SU-DHL-6 (cell line): ENCODE measurements around the gene CHD3.

Experiments
- H2AFZ ChIP-seq: fragments of 200-600 bp; sonication (generic); 2 replicates; pipeline ENCODE4 v1.6.1; 2014; ENCODE audit warnings: low read depth, mild to moderate bottlenecking, moderate library complexity, mixed read lengths, antibody characterized with exemption, low read length; ENCODE audit not compliant: severe bottlenecking
- H3F3A ChIP-seq: fragments of 200-600 bp; shearing (Covaris generic); 2 replicates; pipeline ENCODE4 v1.6.0; 2016; ENCODE audit warnings: antibody characterized with exemption, mild to moderate bottlenecking; ENCODE audit not compliant: insufficient read depth
- H3K27ac ChIP-seq: fragments of 200-600 bp; sonication (generic); 2 replicates; pipeline ENCODE4 v1.5.1; 2016; ENCODE audit warnings: low read depth, mild to moderate bottlenecking, low read length, moderate library complexity, mixed read lengths
- H3K27me3 ChIP-seq: fragments of 200-600 bp; sonication (generic), shearing (Covaris generic); 2 replicates; pipeline ENCODE4 v1.6.0; 2014; ENCODE audit warnings: mild to moderate bottlenecking, low read length
- H3K36me3 ChIP-seq: fragments of 200-600 bp; sonication (generic); 2 replicates; pipeline ENCODE4 v1.6.1; 2014; ENCODE audit warnings: mild to moderate bottlenecking, low read length, mixed read lengths
- H3K4me2 ChIP-seq: fragments of 300-600, 200-600 bp; shearing (Covaris generic), sonication (generic); 2 replicates; pipeline ENCODE4 v1.6.0; 2014; ENCODE audit warnings: low read length, low read depth, mild to moderate bottlenecking; ENCODE audit not compliant: poor library complexity, severe bottlenecking
- H3K4me3 ChIP-seq: fragments of 200-600 bp; sonication (generic); 2 replicates; pipeline ENCODE4 v1.5.1; 2014; ENCODE audit warnings: antibody characterized with exemption, low read length, mild to moderate bottlenecking, mixed read lengths; ENCODE audit not compliant: insufficient read depth, poor library complexity, severe bottlenecking
- H3K79me2 ChIP-seq: fragments of 200-600 bp; sonication (generic); 2 replicates; pipeline ENCODE4 v1.6.1; 2014; ENCODE audit warnings: mild to moderate bottlenecking, low read length, moderate library complexity; ENCODE audit not compliant: insufficient read depth
- H3K9ac ChIP-seq: fragments of 200-600 bp; sonication (generic); 2 replicates; pipeline ENCODE4 v1.7.0; 2014; ENCODE audit warnings: mild to moderate bottlenecking, low read length
- H3K9me2 ChIP-seq: fragments of 200-600 bp; sonication (generic); replicated peaks from 2 replicates; pipeline ENCODE4 v1.6.1; 2014; ENCODE audit warnings: low read length; ENCODE audit not compliant: insufficient read depth
- H3K9me3 ChIP-seq: fragments of 200-600 bp; sonication (generic); 2 replicates; pipeline ENCODE4 v1.6.1; 2014; ENCODE audit warnings: low read length, mixed read lengths; ENCODE audit not compliant: insufficient read depth
- H4K20me1 ChIP-seq: fragments of 200-600 bp; sonication (generic); 2 replicates; pipeline ENCODE4 v1.6.1; 2014; ENCODE audit warnings: low read depth, mild to moderate bottlenecking, antibody characterized with exemption, low read length, moderate library complexity, mixed read lengths
- EZH2phosphoT487 ChIP-seq: fragments of 200-600 bp; sonication (generic), shearing (Covaris generic); conservative IDR thresholded peaks from 2 replicates; pipeline ENCODE4 v1.6.1; 2018; ENCODE audit warnings: mild to moderate bottlenecking, antibody characterized with exemption, low read length, moderate library complexity, mixed read lengths
- TF ChIP-seq, protein P1 (sequence below): fragments of 200-600 bp; sonication (generic); IDR thresholded peaks from one replicate; pipeline ENCODE4 v1.5.1; 2017; ENCODE audit warnings: antibody characterized with exemption, mild to moderate bottlenecking, low read length, moderate library complexity; ENCODE audit not compliant: insufficient read depth, poor library complexity, severe bottlenecking

Gene CHD3

GRCh38 chr17:7932483-7932891 lies 43.9 kb downstream of the CHD3 start:
- H2AFZ ChIP-seq: peak overlapping the region; percentile 61
- H3K36me3 ChIP-seq: no peaks in the 10 kb centered on the region
- 0 out of 2 replicates have a peak, but pooled peaks cover 3% of the 10 kb centered on the region for H4K20me1 ChIP-seq
- H3K9ac ChIP-seq: peak overlapping the region; percentile 89
- peak overlapping the region; percentile 77 for H3K4me3 ChIP-seq
- TF ChIP-seq EZH2phosphoT487: no peak
- TF ChIP-seq, protein P1, sequence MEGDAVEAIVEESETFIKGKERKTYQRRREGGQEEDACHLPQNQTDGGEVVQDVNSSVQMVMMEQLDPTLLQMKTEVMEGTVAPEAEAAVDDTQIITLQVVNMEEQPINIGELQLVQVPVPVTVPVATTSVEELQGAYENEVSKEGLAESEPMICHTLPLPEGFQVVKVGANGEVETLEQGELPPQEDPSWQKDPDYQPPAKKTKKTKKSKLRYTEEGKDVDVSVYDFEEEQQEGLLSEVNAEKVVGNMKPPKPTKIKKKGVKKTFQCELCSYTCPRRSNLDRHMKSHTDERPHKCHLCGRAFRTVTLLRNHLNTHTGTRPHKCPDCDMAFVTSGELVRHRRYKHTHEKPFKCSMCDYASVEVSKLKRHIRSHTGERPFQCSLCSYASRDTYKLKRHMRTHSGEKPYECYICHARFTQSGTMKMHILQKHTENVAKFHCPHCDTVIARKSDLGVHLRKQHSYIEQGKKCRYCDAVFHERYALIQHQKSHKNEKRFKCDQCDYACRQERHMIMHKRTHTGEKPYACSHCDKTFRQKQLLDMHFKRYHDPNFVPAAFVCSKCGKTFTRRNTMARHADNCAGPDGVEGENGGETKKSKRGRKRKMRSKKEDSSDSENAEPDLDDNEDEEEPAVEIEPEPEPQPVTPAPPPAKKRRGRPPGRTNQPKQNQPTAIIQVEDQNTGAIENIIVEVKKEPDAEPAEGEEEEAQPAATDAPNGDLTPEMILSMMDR: no peak
- H3K79me2 ChIP-seq: peaks cover 33% of the 10 kb centered on the region
- peak overlapping the region; percentile 87 for H3K4me2 ChIP-seq
- H3K9me2 ChIP-seq: no peaks in the 10 kb centered on the region
- H3K27me3 ChIP-seq: no peaks in the 10 kb centered on the region
- no peaks in the 10 kb centered on the region for H3K9me3 ChIP-seq
- no peaks in the 10 kb centered on the region for H3F3A ChIP-seq
- H3K27ac ChIP-seq: peak overlapping the region; percentile 61

DNA sequence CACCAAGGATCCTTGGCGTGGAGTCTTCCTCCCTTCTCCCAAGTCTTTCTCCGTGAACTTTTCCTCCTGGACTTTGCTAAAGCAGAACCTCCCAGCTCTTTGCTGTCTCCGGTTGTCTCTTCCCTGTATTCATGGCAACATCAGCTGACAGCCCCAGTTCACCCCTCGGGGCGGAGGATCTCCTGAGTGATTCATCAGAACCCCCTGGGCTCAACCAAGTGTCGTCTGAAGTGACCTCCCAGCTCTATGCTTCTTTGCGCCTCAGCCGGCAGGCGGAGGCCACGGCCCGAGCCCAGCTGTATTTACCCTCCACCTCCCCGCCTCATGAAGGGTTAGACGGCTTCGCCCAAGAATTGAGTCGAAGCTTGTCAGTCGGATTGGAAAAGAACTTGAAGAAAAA lies 44.4 kb downstream of the CHD3 start:
- peak overlapping the region; percentile 87 for H3K4me2 ChIP-seq
- peaks cover 33% of the 10 kb centered on the region for H3K79me2 ChIP-seq
- 0 out of 2 replicates have a peak, but pooled peaks cover 3% of the 10 kb centered on the region for H4K20me1 ChIP-seq
- H3K36me3 ChIP-seq: no peaks in the 10 kb centered on the region
- no peak overlapping the region for H2AFZ ChIP-seq
- no peaks in the 10 kb centered on the region for H3F3A ChIP-seq
- TF ChIP-seq, protein P1: no peak
- TF ChIP-seq EZH2phosphoT487: no peak
- H3K27ac ChIP-seq: no peak overlapping the region
- peak overlapping the region; percentile 89 for H3K9ac ChIP-seq
- H3K27me3 ChIP-seq: no peaks in the 10 kb centered on the region
- H3K4me3 ChIP-seq: peak overlapping the region; percentile 77
- H3K9me2 ChIP-seq: no peaks in the 10 kb centered on the region
- H3K9me3 ChIP-seq: no peaks in the 10 kb centered on the region

GRCh38 chr17:7935859-7936258 lies 47.3 kb downstream of the CHD3 start:
- Histone ChIP-seq H3K4me2 (no peak overlapping the region), H3K36me3 (peaks cover 7% of the 10 kb centered on the region; the same call in 1 of the 2 replicates), H3K79me2 (peaks cover 30% of the 10 kb centered on the region), H3K27ac (no peak overlapping the region), H3K9me2 (no peaks in the 10 kb centered on the region), H4K20me1 (0 out of 2 replicates have a peak, but pooled peaks cover 3% of the 10 kb centered on the region), H2AFZ (no peak overlapping the region), H3K9me3 (no peaks in the 10 kb centered on the region), H3F3A (no peaks in the 10 kb centered on the region), H3K27me3 (no peaks in the 10 kb centered on the region), H3K9ac (no peak overlapping the region), H3K4me3 (no peak overlapping the region)
- TF ChIP-seq, protein P1: no peak
- TF ChIP-seq EZH2phosphoT487: no peak
